ENCODE data around the gene GSPT1. TPM values are rescaled to one million over a fixed set of nuclear protein-coding genes. Genes with fewer than 3 reads are reported as not detected.

The GSPT1 gene
- total RNA-seq, 2 donors from 2014 or later, result 70.2 to 88.7 TPM

GRCh38 chr16:11907160-11907970, 8.4 kb downstream of the GSPT1 start:
- H3K9me3 ChIP-seq, result no peaks in the 10 kb centered on the region
- no peak for DNase-seq (ENCODE audit: low spot score)
- 91% methylated on average over 8 of the region's 8 CpGs for WGBS
- no peaks in the 10 kb centered on the region for H3K27me3 ChIP-seq (replicated peaks; ENCODE audit: insufficient read depth)
- no peak overlapping the region for H3K4me3 ChIP-seq
- intact Hi-C loops (cut with DNase I), result no loop called here
- H3K4me1 ChIP-seq (replicated peaks), result peaks cover 2% of the 10 kb centered on the region
- no peak for TF ChIP-seq CTCF (IDR thresholded peaks at IDR 0.05)
- TF ChIP-seq POLR2AphosphoS5 (IDR thresholded peaks at IDR 0.05), result no peak
- TF ChIP-seq POLR2A (IDR thresholded peaks at IDR 0.05), result no peak
- no peak overlapping the region for H3K27ac ChIP-seq
- H3K36me3 ChIP-seq, result no peaks in the 10 kb centered on the region

- H3K27ac ChIP-seq, result no peak overlapping the region
- WGBS, result 93% methylated on average over 6 of the region's 6 CpGs
- no peaks in the 10 kb centered on the region for H3K4me1 ChIP-seq (replicated peaks)
- no peaks in the 10 kb centered on the region for H3K36me3 ChIP-seq
- no peaks in the 10 kb centered on the region for H3K27me3 ChIP-seq (replicated peaks; ENCODE audit: insufficient read depth)
- DNase-seq (ENCODE audit: low spot score), result no peak
- no peak overlapping the region for H3K4me3 ChIP-seq
- H3K9me3 ChIP-seq, result no peaks in the 10 kb centered on the region
- intact Hi-C loops (cut with DNase I), result no loop called here
- TF ChIP-seq POLR2A (IDR thresholded peaks at IDR 0.05) (no peak), POLR2AphosphoS5 (IDR thresholded peaks at IDR 0.05) (no peak), CTCF (IDR thresholded peaks at IDR 0.05) (no peak)
Observed at GRCh38 chr16:11903906-11904305, 11.8 kb downstream of the GSPT1 start.

GRCh38 chr16:11901091-11901490, 14.7 kb downstream of the GSPT1 start:
- Histone ChIP-seq H3K4me1 (replicated peaks) (no peaks in the 10 kb centered on the region), H3K27ac (no peak overlapping the region), H3K9me3 (no peaks in the 10 kb centered on the region), H3K27me3 (replicated peaks; ENCODE audit: insufficient read depth) (no peaks in the 10 kb centered on the region), H3K36me3 (no peaks in the 10 kb centered on the region), H3K4me3 (no peak overlapping the region)
- no peak for TF ChIP-seq POLR2AphosphoS5 (IDR thresholded peaks at IDR 0.05)
- no peak for TF ChIP-seq POLR2A (IDR thresholded peaks at IDR 0.05)
- no peak for TF ChIP-seq CTCF (IDR thresholded peaks at IDR 0.05)
- intact Hi-C loops (cut with DNase I), result no loop called here
- 75% methylated on average over 3 of the region's 3 CpGs for WGBS
- no peak for DNase-seq (ENCODE audit: low spot score)

GRCh38 chr16:11896486-11897176, 19.1 kb downstream of the GSPT1 start:
- WGBS, result 56% methylated on average over 5 of the region's 5 CpGs
- H3K4me3 ChIP-seq, result no peak overlapping the region
- intact Hi-C loops (cut with DNase I), result no loop called here
- no peak for TF ChIP-seq CTCF (IDR thresholded peaks at IDR 0.05)
- no peaks in the 10 kb centered on the region for H3K9me3 ChIP-seq
- no peaks in the 10 kb centered on the region for H3K4me1 ChIP-seq (replicated peaks)
- H3K27me3 ChIP-seq (replicated peaks; ENCODE audit: insufficient read depth), result no peaks in the 10 kb centered on the region
- no peak overlapping the region for H3K27ac ChIP-seq
- DNase-seq (ENCODE audit: low spot score), result no peak
- H3K36me3 ChIP-seq, result peaks cover 0 to 3% of the 10 kb centered on the region in 2 donors

Measured in prostate gland (tissue), 2 donors.